ENCODE results near the gene COQ10A. TPM values are rescaled to one million over a fixed set of nuclear protein-coding genes. Genes with fewer than 3 reads are reported as not detected.

COQ10A gene
- total and polyA plus RNA-seq, 9 of the 15 experiments (the other 6 are each of a cell fraction or from before 2014, with no cell fraction given): 3.1 to 26.4 (median 12.7) TPM

GRCh38 chr12:56266693-56267442 is at the start of gene COQ10A (continued):
- no peak for TF ChIP-seq CUX1 (CRISPR knock-in tag; IDR thresholded peaks at IDR 0.05)
- no peak for TF ChIP-seq TCF15 (CRISPR knock-in tag; IDR thresholded peaks at IDR 0.05)
- no peak for TF ChIP-seq ZC3H8 (IDR thresholded peaks at IDR 0.05)
- no peak; a peak in 1 of 4 replicates for TF ChIP-seq TRIM24 (IDR thresholded peaks at IDR 0.05)
- no peak for TF ChIP-seq EZH2 (IDR thresholded peaks at IDR 0.05; ENCODE audit: borderline replicate concordance, low read depth, low read length)
- TF ChIP-seq ZNF175 (CRISPR knock-in tag; IDR thresholded peaks at IDR 0.05; ENCODE audit: low read depth): no peak
- TF ChIP-seq ARID2 (IDR thresholded peaks at IDR 0.05): no peak
- TF ChIP-seq TAF1 (IDR thresholded peaks at IDR 0.05; ENCODE audit: control insufficient read depth, extremely low read depth, insufficient read depth, low read length, severe bottlenecking): peak; percentile 50
- no peak for TF ChIP-seq SREBF2 (CRISPR knock-in tag; IDR thresholded peaks at IDR 0.05)
- no peak for TF ChIP-seq TCF7 (IDR thresholded peaks at IDR 0.05; ENCODE audit: borderline replicate concordance)
- TF ChIP-seq NFE2L1 (tag; IDR thresholded peaks at IDR 0.05; ENCODE audit: borderline replicate concordance, low read depth): no peak
- TF ChIP-seq POLR2B (IDR thresholded peaks at IDR 0.05; ENCODE audit: low read depth, partially characterized antibody): peak; percentile 77
- TF ChIP-seq CTCFL (IDR thresholded peaks at IDR 0.05; ENCODE audit: borderline replicate concordance, insufficient read depth, low read depth, low read length, poor library complexity, severe bottlenecking): peak; percentile 82
- TF ChIP-seq TCFL5 (CRISPR knock-in tag; conservative IDR thresholded peaks at IDR 0.05): no peak
- no peak for TF ChIP-seq BCL6 (CRISPR knock-in tag; IDR thresholded peaks at IDR 0.05)
- TF ChIP-seq AFF4 (CRISPR knock-in tag; IDR thresholded peaks at IDR 0.05): peak; percentile 85

Data from K562 (cell line).